ENCODE measurements around the gene STRA8. TPM values are rescaled to one million over a fixed set of nuclear protein-coding genes. Genes with fewer than 3 reads are reported as not detected.

Gene STRA8, protein sequence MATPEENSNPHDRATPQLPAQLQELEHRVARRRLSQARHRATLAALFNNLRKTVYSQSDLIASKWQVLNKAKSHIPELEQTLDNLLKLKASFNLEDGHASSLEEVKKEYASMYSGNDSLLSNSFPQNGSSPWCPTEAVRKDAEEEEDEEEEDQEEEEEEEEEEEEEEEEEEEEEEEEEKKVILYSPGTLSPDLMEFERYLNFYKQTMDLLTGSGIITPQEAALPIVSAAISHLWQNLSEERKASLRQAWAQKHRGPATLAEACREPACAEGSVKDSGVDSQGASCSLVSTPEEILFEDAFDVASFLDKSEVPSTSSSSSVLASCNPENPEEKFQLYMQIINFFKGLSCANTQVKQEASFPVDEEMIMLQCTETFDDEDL
- total RNA-seq, result not detected

GRCh38 chr7:135233570-135233969 lies at the start of gene STRA8:
Gene STRA8, plus strand, starts transcription at chr7:135233838. Its CDS starts 6,687 bp downstream, at chr7:135240525.
- Mint-ChIP-seq H3K27ac (no peak within 1 kb of the TSS), H3K36me3 (no peaks in the 10 kb centered on the region), H3K9me3 (peaks cover 0 to 5% of the 10 kb centered on the region in 2 donors)
- DNase-seq (ENCODE audit: low spot score in 2 of 2), result no peak
- ATAC-seq, result no peak

DNA sequence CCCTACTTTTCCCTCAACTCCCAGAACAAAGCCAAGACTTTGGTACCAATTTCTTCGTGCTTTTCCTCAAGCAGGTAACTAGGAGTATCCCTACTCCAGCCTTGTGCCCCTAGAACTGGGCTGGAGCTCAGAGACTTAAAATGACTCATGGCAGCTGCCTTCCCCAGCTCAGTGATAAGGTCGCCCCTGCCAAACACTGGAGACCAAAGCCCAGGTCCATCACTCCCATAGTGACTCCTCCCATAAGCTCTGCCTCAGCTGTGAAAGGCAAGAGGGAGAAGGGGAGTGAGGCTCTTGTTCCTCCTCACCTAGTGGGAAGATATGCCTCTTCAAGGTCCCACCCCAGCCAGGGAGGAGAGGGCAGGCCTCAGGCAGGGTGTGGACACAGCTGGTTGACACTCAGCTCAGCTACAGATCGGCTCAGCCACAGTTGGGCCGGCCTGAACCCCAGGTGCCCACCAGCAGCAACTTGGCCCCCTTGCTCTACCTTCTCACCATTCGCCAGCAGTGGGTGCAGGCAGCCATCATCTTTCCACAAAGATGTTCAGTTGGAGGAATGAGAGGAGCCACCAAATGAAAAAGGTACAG lies 49.3 kb upstream of the STRA8 start:
- peaks cover 54% of the 10 kb centered on the region in 2 donors for H3K36me3 Mint-ChIP-seq
- peaks cover 20 to 27% of the 10 kb centered on the region in 2 donors for H3K9me3 Mint-ChIP-seq
- ATAC-seq, result no peak
- DNase-seq (ENCODE audit: low spot score in 2 of 2), result no peak
- H3K27ac Mint-ChIP-seq, result no peak overlapping the region

DNA sequence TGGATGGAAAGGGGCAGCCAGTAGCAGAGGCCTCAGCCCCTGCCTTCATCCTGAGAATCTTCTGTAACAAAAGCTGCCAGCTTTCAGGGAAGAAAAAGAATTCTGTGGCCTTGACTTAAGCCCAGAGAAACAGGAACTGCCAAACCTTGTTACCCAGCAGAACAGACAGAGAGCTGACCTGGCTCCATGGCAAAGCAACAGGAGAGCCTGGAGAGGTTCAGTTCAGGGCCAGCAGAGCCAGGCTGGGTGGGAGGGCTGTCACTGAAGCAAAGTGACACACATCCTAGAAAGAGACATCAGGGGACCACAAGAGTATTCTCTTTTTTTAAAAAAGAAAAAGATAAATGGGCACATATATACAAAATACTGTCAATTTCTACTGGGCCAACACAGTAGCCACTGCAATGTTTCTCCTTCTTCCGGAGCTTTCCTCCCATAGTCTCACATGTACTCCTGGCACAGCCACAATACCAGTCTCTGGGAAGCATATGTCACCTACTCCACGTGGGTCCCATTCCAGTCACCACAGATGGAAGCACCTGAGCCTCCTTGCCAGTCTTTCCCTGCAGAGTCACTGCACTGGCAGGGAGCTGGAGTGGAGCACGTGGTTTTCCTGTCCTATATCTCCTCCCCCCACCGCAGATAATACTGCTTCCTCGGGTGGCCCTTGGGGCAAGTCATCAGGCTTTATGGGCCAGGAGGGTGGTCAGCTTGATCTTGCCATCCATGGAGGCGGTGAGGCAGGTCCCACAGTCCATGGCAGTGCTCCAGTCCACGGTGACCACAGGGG lies 48.0 kb upstream of the STRA8 start:
- Mint-ChIP-seq H3K36me3 (peaks cover 45 to 52% of the 10 kb centered on the region in 2 donors), H3K9me3 (peaks cover 16 to 20% of the 10 kb centered on the region in 2 donors), H3K27ac (peak overlapping the region in 1 of 2 donors; percentile 72)
- ATAC-seq, result no peak
- no peak for DNase-seq (ENCODE audit: low spot score in 2 of 2)

DNA sequence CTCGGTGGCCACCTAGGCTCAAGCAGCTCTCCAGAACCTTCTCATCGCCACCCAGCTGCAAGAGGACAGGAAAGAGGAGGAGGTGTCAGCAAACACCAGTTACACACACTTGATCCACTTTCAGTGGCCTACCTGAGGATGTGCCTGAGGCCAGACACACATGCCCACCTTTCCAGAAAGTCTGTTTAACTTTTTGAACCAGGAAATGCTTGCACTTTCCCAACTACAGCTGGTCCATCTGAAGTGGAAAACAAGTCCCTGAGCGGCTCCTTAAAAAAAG lies 47.4 kb upstream of the STRA8 start:
- DNase-seq (ENCODE audit: low spot score in 2 of 2), result no peak
- peaks cover 39 to 51% of the 10 kb centered on the region in 2 donors for H3K36me3 Mint-ChIP-seq
- H3K27ac Mint-ChIP-seq, result peak overlapping the region in 1 of 2 donors; percentile 66
- ATAC-seq, result no peak
- H3K9me3 Mint-ChIP-seq, result peaks cover 16 to 17% of the 10 kb centered on the region in 2 donors

DNA sequence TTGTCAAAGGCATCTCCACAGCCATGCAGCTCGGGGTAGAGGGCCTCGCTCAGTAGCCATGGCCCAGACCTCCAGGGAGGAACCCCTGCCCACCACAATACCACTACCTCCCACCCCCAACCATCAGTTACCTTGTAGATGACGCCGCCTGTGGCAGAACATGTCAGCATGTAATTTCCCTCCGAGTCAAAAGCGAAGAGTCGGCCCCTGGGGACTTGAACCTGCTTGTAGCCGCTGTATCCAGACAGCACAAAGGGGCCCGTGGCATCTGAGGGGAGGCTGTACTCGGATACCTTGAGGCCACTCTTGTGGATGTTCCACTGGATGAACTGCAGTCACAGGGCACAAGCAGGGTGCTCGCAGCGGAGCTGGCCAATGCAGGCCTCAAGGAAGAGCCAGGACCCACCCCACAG lies 46.8 kb upstream of the STRA8 start:
- Mint-ChIP-seq H3K27ac (peak overlapping the region in 1 of 2 donors; percentile 66), H3K36me3 (peaks cover 33 to 45% of the 10 kb centered on the region in 2 donors), H3K9me3 (peaks cover 11 to 12% of the 10 kb centered on the region in 2 donors)
- DNase-seq (ENCODE audit: low spot score in 2 of 2), result no peak
- peak in 1 of 2 donors; percentile 43 for ATAC-seq

- peaks cover 17 to 37% of the 10 kb centered on the region in 2 donors for H3K36me3 Mint-ChIP-seq
- H3K27ac Mint-ChIP-seq, result peak overlapping the region in 1 of 2 donors; percentile 48
- no peak for ATAC-seq
- DNase-seq (ENCODE audit: low spot score in 2 of 2), result peak in 1 of 2 donors; percentile 25
- H3K9me3 Mint-ChIP-seq, result peaks cover 3 to 5% of the 10 kb centered on the region in 2 donors
Measured at GRCh38 chr7:135188298-135188984, 45.2 kb upstream of the STRA8 start.

- ATAC-seq (no peak), DNase-seq (ENCODE audit: low spot score in 2 of 2) (no peak)
- Mint-ChIP-seq H3K36me3 (peaks cover 12 to 30% of the 10 kb centered on the region in 2 donors), H3K27ac (no peak overlapping the region), H3K9me3 (no peaks in the 10 kb centered on the region)
Measured at GRCh38 chr7:135189221-135189662, 44.4 kb upstream of the STRA8 start.

GRCh38 chr7:135189961-135190360 lies 43.7 kb upstream of the STRA8 start:
- peaks cover 11 to 23% of the 10 kb centered on the region in 2 donors for H3K36me3 Mint-ChIP-seq

GRCh38 chr7:135190703-135191102 lies 42.9 kb upstream of the STRA8 start:
- Mint-ChIP-seq H3K36me3 (peaks cover 7 to 23% of the 10 kb centered on the region in 2 donors), H3K27ac (no peak overlapping the region), H3K9me3 (no peaks in the 10 kb centered on the region)
- DNase-seq (ENCODE audit: low spot score in 2 of 2), result no peak
- ATAC-seq, result no peak

More at GRCh38 chr7:135189961-135190360, 43.7 kb upstream of the STRA8 start:
- ATAC-seq, result no peak
- H3K9me3 Mint-ChIP-seq, result no peaks in the 10 kb centered on the region
- peak in 1 of 2 donors; percentile 16 for DNase-seq (ENCODE audit: low spot score in 2 of 2)
- H3K27ac Mint-ChIP-seq, result no peak overlapping the region

DNA sequence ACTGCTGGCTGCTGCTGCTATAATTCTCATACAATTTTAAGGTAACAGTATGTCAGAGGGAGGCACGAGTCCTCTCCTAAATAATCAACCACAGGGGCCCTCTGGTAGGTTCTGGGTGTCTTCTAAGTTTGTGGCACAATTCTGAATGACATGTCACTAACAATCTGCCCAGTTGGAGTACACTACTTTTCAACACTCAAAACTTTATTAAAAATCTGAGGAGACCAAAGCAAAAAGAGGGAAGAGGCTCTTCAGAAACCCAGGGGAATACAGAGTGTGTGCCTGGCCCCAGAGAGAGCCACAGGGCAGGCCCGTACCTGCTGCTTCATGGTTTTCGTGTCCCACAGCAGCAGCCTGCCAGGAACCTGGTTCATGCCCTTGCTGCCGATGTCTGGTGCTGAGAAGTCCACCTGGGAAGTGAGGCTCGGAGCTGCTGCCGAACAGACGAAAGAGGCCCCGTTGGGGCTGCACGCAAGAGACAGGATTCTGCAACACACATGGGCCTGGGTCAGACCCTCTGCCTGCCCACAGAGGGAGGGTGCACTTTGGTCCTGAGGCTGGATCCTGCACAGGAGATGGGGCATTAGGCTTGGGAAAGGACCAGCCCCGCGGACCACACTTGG lies 40.6 kb upstream of the STRA8 start:
- H3K27ac Mint-ChIP-seq, result peak overlapping the region; percentile 63 to 82
- H3K36me3 Mint-ChIP-seq, result peaks cover 15 to 19% of the 10 kb centered on the region in 2 donors
- ATAC-seq (no peak), DNase-seq (ENCODE audit: low spot score in 2 of 2) (peak in 1 of 2 donors; percentile 47)
- H3K9me3 Mint-ChIP-seq, result no peaks in the 10 kb centered on the region

- no peak for ATAC-seq
- Mint-ChIP-seq H3K36me3 (peaks cover 15 to 19% of the 10 kb centered on the region in 2 donors), H3K9me3 (no peaks in the 10 kb centered on the region), H3K27ac (peak overlapping the region in 1 of 2 donors; percentile 63)
- peak in 1 of 2 donors; percentile 16 for DNase-seq (ENCODE audit: low spot score in 2 of 2)
Measured at GRCh38 chr7:135193615-135194081, 40.0 kb upstream of the STRA8 start.

GRCh38 chr7:135194494-135195095 lies 39.0 kb upstream of the STRA8 start:
- ATAC-seq, result no peak
- peaks cover 15 to 24% of the 10 kb centered on the region in 2 donors for H3K36me3 Mint-ChIP-seq
- peak in 1 of 2 donors; percentile 33 for DNase-seq (ENCODE audit: low spot score in 2 of 2)
- H3K27ac Mint-ChIP-seq, result peak overlapping the region in 1 of 2 donors; percentile 63
- no peaks in the 10 kb centered on the region for H3K9me3 Mint-ChIP-seq

DNA sequence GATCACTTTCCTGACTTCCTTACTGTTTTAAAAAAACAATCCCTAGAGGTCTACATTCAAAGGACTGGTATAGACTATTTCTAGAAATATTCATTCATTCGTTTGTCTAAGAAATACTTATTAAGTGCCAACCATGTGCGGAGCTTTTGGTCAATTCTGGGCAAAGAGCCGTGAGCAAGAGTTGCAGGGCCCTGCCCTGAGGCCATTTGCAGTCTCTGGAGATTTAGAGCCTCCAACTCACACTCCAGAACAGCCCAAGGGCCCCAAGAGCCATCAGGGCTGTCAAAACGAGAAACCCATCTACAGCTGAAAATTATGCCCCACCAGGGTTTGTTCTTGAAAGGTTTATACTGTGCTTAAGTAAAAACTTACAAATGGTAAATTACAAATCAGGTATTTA lies 38.5 kb upstream of the STRA8 start:
- ATAC-seq, result no peak
- Mint-ChIP-seq H3K36me3 (peaks cover 15 to 22% of the 10 kb centered on the region in 2 donors), H3K9me3 (no peaks in the 10 kb centered on the region)

DNA sequence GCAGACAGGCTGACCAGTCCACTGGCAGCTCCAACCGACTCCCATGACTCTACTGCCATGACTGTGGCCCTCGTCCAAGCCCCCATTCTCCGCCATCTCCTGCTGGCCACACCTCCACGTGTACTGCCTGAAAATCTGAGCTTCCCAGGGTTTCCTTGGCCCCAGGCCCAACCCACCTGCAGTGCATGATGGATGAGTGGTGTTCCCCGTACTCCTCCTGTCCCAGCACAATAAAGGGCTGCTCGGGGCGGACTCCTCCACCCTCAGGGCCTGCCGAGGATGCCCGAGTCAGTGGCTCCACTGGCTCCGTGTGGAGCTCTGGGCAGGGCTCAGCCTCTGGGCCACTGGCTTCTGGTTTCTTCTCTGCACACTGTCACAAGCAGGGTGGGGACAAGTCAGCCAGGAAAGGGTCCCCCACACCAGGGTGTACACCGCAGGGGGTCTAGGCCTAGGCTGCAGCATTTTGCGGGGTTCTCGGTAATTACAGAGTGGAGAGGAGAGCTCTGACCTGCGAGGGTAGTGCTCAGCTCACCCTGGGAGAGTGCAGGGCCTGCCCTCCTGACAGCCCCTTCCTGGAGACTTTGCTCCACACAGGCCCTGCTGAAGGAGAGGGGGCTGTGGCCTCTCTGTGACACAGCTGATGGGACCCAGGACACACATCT lies 37.5 kb upstream of the STRA8 start:
- H3K36me3 Mint-ChIP-seq, result peaks cover 14 to 15% of the 10 kb centered on the region in 2 donors

More for the DNA sequence above, 38.5 kb upstream of the STRA8 start:
- H3K27ac Mint-ChIP-seq, result no peak overlapping the region
- DNase-seq (ENCODE audit: low spot score in 2 of 2), result no peak

GRCh38 chr7:135197343-135197742 lies 36.3 kb upstream of the STRA8 start:
- Mint-ChIP-seq H3K36me3 (peaks cover 14 to 15% of the 10 kb centered on the region in 2 donors), H3K27ac (peak overlapping the region; percentile 35 to 36), H3K9me3 (no peaks in the 10 kb centered on the region)
- ATAC-seq, result peak in 1 of 2 donors; percentile 48
- DNase-seq (ENCODE audit: low spot score in 2 of 2), result peak in 1 of 2 donors; percentile 38

More for the DNA sequence above, 37.5 kb upstream of the STRA8 start:
- no peaks in the 10 kb centered on the region for H3K9me3 Mint-ChIP-seq
- ATAC-seq (no peak), DNase-seq (ENCODE audit: low spot score in 2 of 2) (peak in 1 of 2 donors; percentile 37)
- H3K27ac Mint-ChIP-seq, result peak overlapping the region in 1 of 2 donors; percentile 36
